SK-N-SH treated with all-trans-retinoic acid at 6 μM for 48 hours (cell line): ENCODE measurements around the gene IKZF1.

ENCODE experiments used
- BACH2 ChIP-seq: fragments of 250-450 bp; sonication (Bioruptor Pico); IDR thresholded peaks from 2 replicates; pipeline ENCODE4 v1.9.0; 2021; ENCODE audit warnings: mild to moderate bottlenecking, borderline replicate concordance
- PPARA ChIP-seq: fragments of 250-450 bp; sonication (Bioruptor Pico); IDR thresholded peaks from 2 replicates; pipeline ENCODE4 v1.5.0; 2020; ENCODE audit warnings: mild to moderate bottlenecking, borderline replicate concordance
- TOX ChIP-seq: fragments of 250-450 bp; sonication (Bioruptor Pico); IDR thresholded peaks from 2 replicates; pipeline ENCODE4 v1.8.0; 2021; ENCODE audit warnings: mild to moderate bottlenecking, moderate library complexity, borderline replicate concordance
- TF ChIP-seq, protein P1 (sequence below): fragments of 250-450 bp; sonication (Bioruptor Pico); IDR thresholded peaks from 2 replicates; pipeline ENCODE4 v1.5.1; 2021; ENCODE audit warnings: mild to moderate bottlenecking, moderate library complexity

- no peak for TF ChIP-seq TOX (CRISPR knock-in tag)
- no peak for TF ChIP-seq PPARA
- TF ChIP-seq, protein P1, sequence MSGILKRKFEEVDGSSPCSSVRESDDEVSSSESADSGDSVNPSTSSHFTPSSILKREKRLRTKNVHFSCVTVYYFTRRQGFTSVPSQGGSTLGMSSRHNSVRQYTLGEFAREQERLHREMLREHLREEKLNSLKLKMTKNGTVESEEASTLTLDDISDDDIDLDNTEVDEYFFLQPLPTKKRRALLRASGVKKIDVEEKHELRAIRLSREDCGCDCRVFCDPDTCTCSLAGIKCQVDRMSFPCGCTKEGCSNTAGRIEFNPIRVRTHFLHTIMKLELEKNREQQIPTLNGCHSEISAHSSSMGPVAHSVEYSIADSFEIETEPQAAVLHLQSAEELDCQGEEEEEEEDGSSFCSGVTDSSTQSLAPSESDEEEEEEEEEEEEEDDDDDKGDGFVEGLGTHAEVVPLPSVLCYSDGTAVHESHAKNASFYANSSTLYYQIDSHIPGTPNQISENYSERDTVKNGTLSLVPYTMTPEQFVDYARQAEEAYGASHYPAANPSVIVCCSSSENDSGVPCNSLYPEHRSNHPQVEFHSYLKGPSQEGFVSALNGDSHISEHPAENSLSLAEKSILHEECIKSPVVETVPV (CRISPR knock-in tag), result no peak
- TF ChIP-seq BACH2, result no peak
Observed at GRCh38 chr7:50371551-50372021, 67.1 kb downstream of the IKZF1 start.
